ENCODE measurements around the gene SEMA5A. TPM values are rescaled to one million over a fixed set of nuclear protein-coding genes. Genes with fewer than 3 reads are reported as not detected.

The SEMA5A gene
- total and polyA plus RNA-seq, 2 of the 8 experiments (the other 6 are each of a cell fraction or from before 2014, with no cell fraction given), result 5.3 to 8.9 TPM

GRCh38 chr5:9282211-9282610 is 263.7 kb downstream of the SEMA5A start:
- no peak overlapping the region for H2AFZ ChIP-seq (ENCODE audit: low read length)
- H2BK20ac ChIP-seq (ENCODE audit: low read length), result no peak overlapping the region
- H3K23ac ChIP-seq (ENCODE audit: insufficient read length), result no peak overlapping the region
- no peak overlapping the region for H2AK5ac ChIP-seq (ENCODE audit: low read depth, low read length)
- FAIRE-seq, result no peak
- no peaks in the 10 kb centered on the region for H3K36me3 ChIP-seq (ENCODE audit: control insufficient read depth in 2 of 4, insufficient read depth in 4 of 4, low read length in 3 of 4)
- H3K56ac ChIP-seq (replicated peaks; ENCODE audit: insufficient read length, low read depth, low read length), result no peak overlapping the region
- no peak overlapping the region for H4K8ac ChIP-seq (ENCODE audit: extremely low read depth, insufficient read depth, low read length)
- WGBS, 2 experiments (ENCODE audit: extremely low coverage in 1 of 2, insufficient coverage in 1 of 2, insufficient read length in 1 of 2, insufficient replicate concordance in 2 of 2, low coverage in 1 of 2, low lambda C conversion rate in 2 of 2, missing lambda C conversion rate in 1 of 2), result 97% methylated on average over 3 of the region's 3 CpGs; no CpG with 5 or more reads in 1 of the 2 experiments
- no peak for DNase-seq (ENCODE audit: low read depth in 1 of 2, low spot score in 2 of 2)
- H3K27me3 ChIP-seq (replicated peaks in 1 of 4; ENCODE audit: control insufficient read depth in 3 of 4, extremely low read depth in 1 of 4, insufficient read depth in 3 of 4, low read length in 3 of 4), result no peaks in the 10 kb centered on the region
- no peak overlapping the region for H4K91ac ChIP-seq (replicated peaks; ENCODE audit: insufficient read length, low read length)
- H2BK15ac ChIP-seq (ENCODE audit: low read length), result no peak overlapping the region
- H3K9ac ChIP-seq (replicated peaks in 1 of 4; ENCODE audit: extremely low read depth in 1 of 4, low read depth in 3 of 4, low read length in 3 of 4), result no peak overlapping the region
- H2BK120ac ChIP-seq (replicated peaks; ENCODE audit: low read depth, low read length), result no peak overlapping the region
- no peaks in the 10 kb centered on the region for H3K4me1 ChIP-seq (replicated peaks in 1 of 4; ENCODE audit: control insufficient read depth in 3 of 4, insufficient read depth in 4 of 4, low read length in 3 of 4)
- no peaks in the 10 kb centered on the region for H4K20me1 ChIP-seq (replicated peaks in 1 of 2; ENCODE audit: control insufficient read depth in 1 of 2, insufficient read depth in 2 of 2, low read length in 2 of 2)
- H3K14ac ChIP-seq (ENCODE audit: insufficient read length), result no peak overlapping the region
- no peaks in the 10 kb centered on the region for H3K79me2 ChIP-seq (ENCODE audit: control insufficient read depth in 1 of 2, insufficient read depth in 2 of 2, low read length in 2 of 2)
- H3K27ac ChIP-seq (ENCODE audit: low read depth, low read length), result no peak overlapping the region
- CTCF ChIA-PET (ENCODE audit: partially characterized antibody), result no interaction called here
- H3K9me3 ChIP-seq (ENCODE audit: insufficient read depth in 2 of 2, low read depth in 1 of 2, low read length in 1 of 2), result peaks cover 5 to 11% of the 10 kb centered on the region in 2 experiments; a peak in 3 of 4 replicates
- H3K4ac ChIP-seq (replicated peaks; ENCODE audit: insufficient read length, low read depth, low read length), result no peak overlapping the region
- H3K4me2 ChIP-seq (ENCODE audit: insufficient read depth in 1 of 2, low read depth in 2 of 2, low read length in 2 of 2), result no peak overlapping the region
- TF ChIP-seq SIX5 (IDR thresholded peaks at IDR 0.05; ENCODE audit: low read depth, low read length) (no peak), GTF2F1 (IDR thresholded peaks at IDR 0.05; ENCODE audit: borderline replicate concordance, low read depth, low read length) (no peak), HDAC2 (IDR thresholded peaks at IDR 0.05; ENCODE audit: borderline replicate concordance in 1 of 2, low read depth in 2 of 2, low read length in 2 of 2) (no peak), POLR2A (IDR thresholded peaks at IDR 0.05; ENCODE audit: control extremely low read depth in 1 of 2, low read depth in 2 of 2, low read length in 2 of 2) (no peak), CHD1 (IDR thresholded peaks at IDR 0.05; ENCODE audit: low read depth, low read length) (no peak), SP2 (IDR thresholded peaks at IDR 0.05; ENCODE audit: low read length) (no peak), TCF12 (IDR thresholded peaks at IDR 0.05; ENCODE audit: low read depth, low read length) (no peak), NANOG (IDR thresholded peaks at IDR 0.05; ENCODE audit: insufficient read depth, low read depth, low read length, poor library complexity, severe bottlenecking) (no peak), TAF7 (optimal IDR thresholded peaks at IDR 0.05; ENCODE audit: borderline replicate concordance, low read depth, low read length) (no peak)
- no peak overlapping the region for H2BK5ac ChIP-seq (ENCODE audit: low read depth, low read length)
- no peak overlapping the region for H4K5ac ChIP-seq (ENCODE audit: insufficient read length, low read depth, low read length)
- H2BK12ac ChIP-seq (ENCODE audit: low read depth, low read length), result no peak overlapping the region
- POLR2A ChIA-PET (ENCODE audit: partially characterized antibody), result no interaction called here
- H3K18ac ChIP-seq (ENCODE audit: extremely low read depth, low read length), result no peak overlapping the region
- H3K23me2 ChIP-seq (ENCODE audit: low read depth, low read length), result no peaks in the 10 kb centered on the region
- H3K4me3 ChIP-seq (ENCODE audit: extremely low read depth in 1 of 4, insufficient read depth in 2 of 4, low read depth in 3 of 4, low read length in 4 of 4), result no peak overlapping the region
- no peaks in the 10 kb centered on the region; the same call in 1 of the 2 replicates for H3K79me1 ChIP-seq (ENCODE audit: low read depth, low read length)

Measured in H1 (cell line).